HG02588 (cell line): ENCODE measurements around the gene TMCO4.

Experiments used
- ATAC-seq: cut with Tn5 transposase; IDR thresholded peaks from one replicate; pipeline ENCODE4 v1.9.1; 2021; ENCODE audit warnings: mild to moderate bottlenecking, moderate library complexity; ENCODE audit not compliant: unreplicated experiment

The TMCO4 gene

DNA sequence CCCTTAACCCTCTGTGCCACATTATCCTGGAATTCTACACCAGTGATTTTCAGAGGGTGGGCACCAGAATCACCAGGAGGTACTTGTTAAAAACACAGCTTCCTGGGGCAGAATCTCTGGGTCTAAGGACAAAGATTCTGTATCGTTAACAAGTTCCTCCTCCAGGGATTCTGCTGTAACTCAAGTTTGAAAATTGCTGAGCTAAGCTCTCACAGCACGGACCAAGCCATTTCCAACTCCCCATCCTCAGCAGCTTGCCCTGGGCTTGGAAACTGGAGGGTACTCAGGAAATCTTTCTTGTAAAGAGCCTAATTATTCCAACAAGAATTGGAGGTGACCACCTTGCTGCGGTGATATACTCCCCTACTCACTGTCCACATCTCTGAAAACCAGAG is 48.8 kb downstream of the TMCO4 start:
- no peak for ATAC-seq

DNA sequence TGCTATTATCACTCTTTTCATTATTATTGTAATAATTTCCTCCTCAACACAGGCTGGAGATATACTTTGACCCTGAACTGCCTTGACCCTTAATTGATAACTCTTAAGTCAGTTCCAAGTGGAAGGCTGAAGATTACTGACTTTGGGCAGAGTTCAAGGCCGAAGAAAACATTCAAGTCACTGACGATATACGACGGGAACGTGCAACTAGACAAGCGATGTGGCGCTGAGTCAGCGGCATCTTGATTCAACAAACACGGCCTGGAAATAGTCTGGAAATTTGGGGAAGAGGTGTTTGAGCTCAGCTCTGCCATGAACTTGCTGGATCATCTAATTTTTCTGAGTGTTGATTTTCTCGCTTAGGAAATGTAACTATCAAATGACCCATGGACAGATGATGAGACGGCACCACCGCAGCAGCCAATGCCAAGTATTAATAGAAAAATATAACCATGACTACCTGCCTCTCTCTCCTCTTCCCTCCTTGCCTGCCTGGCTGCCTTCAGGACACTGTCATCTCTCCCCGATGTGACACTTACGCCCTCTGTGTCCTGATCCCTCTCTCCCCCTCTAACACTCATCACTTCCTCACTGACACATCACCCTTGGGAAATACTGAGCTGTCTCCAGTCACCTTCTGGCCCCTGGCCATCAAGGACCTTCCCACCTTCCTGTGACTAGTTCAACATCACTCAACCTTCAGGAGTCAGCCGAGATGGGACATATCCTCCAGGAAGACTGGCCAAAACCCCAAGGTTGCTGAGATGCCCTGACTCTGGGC is 49.4 kb downstream of the TMCO4 start:
- ATAC-seq = no peak

DNA sequence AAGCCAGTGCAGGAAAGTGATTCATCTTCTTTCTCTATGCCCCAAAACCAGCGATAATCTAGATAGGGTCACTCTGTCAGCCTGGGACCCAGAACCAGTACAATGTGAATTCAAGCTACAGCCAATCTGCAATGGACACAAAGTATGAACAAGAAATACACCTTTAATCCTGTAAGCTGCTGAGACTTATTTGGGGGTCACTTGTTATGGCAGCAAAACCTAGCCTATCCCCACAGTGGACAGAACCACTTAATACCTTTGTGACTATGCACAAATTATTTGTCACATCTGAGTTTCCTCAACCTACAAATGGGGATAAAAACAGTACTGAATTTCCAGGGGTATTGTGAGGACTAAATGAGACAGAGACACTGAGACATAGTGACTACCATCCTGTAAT is 50.0 kb downstream of the TMCO4 start:
- ATAC-seq = no peak

DNA sequence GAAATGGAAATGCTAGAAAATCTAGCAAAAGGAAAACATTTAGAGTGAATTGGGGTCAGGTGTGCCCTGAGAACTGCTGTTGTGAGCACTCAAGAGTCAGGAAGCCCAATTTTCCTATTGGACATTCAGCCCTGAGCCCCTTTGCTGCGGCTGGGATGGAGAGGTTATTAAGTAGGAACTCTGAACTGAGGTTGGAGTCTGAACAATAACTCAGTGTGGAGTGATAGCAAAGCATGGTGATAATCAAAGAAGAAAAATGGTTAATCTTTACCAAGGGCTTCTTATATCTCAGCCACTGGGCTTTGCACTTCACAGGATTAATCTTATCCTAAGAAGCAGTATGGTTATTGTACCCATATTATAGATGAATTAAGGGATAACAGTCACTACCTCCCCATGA is 52.0 kb downstream of the TMCO4 start:
- ATAC-seq = no peak

DNA sequence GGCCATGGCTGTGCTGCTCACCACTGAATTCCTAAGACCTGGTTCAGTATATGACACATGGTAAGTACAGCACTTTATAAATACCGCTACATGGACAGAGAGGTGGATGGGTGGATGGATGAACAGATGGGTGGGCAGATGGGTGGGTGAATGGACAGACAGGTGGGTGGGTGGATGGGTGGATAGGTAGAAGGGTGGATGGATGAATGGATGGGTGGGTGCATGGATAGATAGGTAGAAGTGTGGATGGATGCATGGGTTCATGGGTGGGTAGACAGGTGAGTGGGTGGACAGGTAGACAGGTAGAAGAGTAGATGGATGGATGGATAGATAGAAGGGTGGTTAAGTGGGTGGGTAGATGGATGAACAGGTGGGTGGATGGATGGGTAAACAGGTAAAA is 54.8 kb downstream of the TMCO4 start:
- no peak for ATAC-seq

DNA sequence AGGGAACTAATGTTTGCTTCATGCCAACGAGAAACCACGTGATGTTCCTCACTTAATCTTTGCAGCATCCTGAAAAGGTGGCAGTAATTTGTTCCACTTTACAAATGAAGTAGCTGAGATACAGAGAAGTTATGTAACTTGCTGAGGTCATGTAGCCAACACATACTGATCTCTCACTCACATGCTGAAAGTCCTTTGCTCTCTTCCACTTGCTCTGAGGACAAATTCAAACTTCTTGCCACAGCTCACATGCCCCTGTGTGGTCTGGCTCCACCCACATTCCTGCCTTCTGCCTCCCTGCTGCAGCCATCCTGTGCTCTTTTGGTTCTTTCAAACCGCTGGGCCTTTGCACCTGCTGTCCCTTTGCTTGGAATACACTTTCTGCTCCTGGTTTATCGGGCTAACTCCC is 55.4 kb downstream of the TMCO4 start:
- ATAC-seq = no peak

DNA sequence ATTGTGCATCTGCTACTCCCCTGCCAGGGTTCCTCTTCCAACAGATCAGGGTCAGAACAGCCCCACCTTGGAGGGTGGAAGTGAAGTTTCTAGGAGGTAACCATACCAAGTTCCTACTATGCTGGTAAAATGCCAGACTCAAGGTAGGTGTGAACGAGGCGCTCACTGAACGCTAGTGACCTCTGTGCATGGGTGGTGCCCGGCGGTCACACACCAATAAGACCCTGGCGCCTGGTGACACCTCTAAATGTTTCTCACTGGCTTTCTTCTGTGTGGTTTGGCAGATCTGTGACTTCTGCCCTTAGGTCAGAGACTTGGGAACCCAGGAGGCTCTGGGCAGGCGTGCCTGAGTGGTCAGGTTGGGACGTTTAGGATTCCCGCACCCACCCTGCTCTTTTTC is 55.9 kb downstream of the TMCO4 start:
- no peak for ATAC-seq

DNA sequence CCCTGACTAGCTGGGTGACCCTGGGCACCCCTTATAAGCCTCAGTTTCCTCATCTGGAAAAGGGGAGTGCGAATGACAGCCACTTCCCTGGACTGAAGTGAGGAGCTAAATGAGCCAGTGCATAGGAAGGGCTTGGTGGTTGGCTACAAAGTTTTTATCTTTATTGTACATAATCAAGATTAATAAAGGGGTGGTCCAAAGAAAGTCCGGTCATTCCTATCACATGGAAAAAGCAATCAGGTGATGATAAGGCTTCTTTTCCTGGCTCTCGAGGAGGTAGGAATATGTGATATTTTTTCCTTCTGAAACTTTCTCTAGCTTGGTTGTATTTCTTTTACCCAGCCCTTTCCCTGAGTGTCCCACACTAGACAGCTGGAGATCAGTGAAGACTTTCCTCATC is 56.5 kb downstream of the TMCO4 start:
- ATAC-seq = no peak

DNA sequence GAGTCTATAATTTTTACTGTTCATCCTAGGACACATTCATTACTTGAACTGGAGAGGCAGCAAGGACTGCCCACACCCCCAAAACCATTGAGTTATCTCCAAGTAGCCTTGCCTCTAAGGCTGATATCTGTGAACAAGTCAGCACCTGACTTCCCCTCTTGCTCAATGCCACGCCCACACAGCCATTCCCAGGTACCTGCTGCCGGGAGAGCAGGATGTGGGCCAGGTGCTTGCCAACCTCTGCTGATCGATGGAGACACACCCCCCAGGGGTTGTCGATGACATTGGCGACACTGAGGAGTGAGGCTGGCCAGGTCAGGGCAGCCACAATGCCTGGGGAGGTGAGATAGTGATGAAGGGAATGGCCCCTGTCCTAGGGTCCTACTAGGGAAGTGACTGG is 60.1 kb downstream of the TMCO4 start:
- no peak for ATAC-seq

DNA sequence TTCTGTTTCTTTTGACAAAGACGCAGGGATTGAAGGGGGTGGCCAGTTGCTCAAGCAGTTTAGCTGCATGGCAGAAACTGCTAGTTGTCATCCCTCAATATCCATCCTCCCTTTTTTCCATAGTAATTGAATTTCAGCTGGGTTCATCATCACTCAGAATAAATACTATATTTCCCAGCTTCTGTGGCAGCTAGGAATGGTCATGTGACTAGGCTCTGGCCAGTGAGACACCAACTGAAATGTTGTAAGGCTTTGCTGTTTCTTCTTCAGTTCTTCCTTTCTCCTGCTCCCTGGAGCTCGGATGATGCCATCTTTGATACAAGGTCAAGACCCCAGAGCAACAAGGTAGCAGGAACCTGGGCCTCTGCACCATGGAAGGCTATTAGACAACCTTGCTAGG is 61.0 kb downstream of the TMCO4 start:
- no peak for ATAC-seq

DNA sequence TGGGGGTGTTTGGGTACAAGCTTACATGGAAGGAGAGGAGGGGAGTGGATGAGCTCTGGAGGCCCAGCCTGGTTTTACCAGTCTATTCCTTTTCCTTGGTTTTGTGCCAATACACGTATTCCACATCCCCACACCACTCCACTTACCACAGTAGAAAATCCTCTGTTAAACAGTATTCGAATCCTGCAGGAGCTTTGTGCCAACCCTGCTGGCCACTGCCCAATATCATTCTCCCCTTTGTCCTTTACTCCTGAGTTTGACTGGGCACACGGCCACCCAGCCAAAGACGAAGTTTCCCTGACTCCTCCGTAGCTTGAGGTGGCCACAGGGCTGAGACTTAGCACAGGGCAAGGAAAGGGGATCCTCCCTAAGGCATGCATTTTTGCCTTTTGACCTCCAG is 61.6 kb downstream of the TMCO4 start:
- no peak for ATAC-seq

DNA sequence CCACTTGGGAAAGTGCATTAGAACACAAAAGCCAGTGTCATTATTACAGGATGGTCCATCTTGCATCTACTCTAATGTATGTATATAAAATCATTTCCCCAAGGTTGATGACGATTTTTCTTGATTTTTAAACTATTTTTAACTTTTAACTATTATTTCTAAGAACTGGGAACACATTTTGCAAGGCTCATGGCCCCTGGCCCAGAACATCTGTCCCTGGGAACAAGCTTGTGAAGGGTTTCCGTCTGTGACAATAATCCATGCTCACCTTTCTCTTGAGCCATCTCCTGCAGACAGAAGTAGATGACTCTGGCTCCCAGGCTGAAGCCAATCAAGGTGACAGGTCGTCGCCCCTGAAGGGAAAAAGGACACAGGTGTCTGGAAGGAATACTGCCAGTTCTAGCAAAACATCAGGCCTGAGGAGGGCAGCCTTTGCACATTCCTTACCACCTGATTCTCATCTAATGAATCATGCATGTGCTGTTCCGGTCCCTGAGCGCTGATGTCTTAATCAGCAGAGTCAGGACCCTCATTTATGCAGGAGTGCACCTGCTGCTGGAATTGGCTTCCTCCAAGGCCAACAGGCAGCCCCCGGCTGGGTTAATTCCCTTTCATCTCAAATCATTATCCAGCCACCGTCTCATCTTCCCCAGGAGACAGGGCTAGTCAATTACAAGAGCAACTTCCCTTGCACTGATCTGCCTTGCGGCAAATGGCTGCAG is 62.5 kb downstream of the TMCO4 start:
- no peak for ATAC-seq

DNA sequence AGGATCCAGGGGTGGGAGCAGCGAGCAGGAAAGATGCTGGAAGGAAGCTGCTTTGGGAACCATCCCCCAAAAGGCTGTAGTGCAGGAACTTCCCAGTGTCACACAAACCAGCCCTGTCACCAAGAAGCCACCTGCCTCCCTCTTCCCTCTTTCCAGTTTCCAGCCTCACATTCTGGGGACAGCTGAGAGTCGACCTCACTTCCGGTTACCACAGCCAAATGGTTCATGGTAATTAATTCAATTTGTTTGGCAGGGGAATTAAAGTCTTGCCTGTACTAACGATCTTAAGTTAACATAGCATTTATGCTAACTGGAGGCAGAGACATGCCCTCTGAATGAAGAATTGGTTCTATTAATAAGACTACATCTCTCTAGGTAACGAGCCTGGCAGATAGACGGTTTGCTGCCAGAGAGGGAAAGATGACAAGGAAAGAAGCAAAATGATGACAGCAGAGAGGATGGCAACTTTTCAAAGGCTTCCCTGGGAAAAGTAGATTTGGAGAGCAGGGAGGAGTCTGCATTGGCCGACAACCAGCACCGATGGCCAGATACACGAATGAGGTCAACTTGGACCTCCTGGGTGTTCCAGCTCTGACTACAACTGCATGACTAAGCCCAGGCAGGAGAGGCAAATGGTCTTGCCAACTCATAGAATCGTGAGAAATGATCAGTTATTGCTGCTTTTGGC is 64.1 kb downstream of the TMCO4 start:
- no peak for ATAC-seq

DNA sequence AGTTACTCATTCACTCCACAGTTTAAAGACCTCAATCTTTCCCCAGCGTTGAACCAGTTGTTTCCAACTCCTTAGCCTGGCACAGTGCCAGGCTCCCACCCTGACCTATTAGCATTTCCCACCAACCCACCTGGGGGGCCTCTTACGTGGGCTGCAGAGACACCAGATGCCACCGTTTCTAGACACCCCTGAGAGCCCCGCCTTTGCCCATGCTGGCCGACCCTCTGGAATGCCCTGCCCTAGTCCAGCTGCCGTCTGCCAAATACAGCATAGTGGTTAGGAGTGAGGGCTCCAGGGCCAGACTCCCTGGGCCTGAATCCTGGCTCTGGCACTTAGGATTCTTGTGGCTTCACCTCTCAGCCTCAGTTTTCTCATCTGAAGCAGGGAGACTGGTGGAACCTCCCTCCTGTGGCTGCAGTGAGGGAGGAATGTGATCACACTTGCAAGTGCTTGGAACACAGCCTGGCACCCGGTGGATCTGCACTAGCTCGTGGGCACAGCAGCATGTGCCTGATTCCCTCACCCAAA is 65.2 kb downstream of the TMCO4 start:
- no peak for ATAC-seq

DNA sequence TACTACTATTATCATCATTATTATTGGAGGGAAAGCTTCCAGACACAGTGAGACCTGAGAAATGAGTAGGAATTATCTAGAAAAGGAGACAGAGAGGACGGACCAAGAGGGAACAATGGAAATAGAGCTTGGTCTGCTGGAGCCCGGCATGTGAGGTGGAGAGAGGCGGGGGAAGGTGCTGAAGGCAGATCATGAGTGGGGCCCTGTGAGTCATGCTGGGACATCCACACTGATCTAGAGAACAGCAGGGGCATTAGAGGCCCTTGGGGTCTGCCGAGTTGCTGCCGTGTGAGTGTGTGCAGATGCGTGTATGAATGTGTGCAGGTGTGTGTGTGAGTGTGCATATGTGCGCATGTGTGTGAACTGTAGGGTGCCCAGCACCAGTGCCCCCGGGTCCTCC is 65.7 kb downstream of the TMCO4 start:
- ATAC-seq = no peak

DNA sequence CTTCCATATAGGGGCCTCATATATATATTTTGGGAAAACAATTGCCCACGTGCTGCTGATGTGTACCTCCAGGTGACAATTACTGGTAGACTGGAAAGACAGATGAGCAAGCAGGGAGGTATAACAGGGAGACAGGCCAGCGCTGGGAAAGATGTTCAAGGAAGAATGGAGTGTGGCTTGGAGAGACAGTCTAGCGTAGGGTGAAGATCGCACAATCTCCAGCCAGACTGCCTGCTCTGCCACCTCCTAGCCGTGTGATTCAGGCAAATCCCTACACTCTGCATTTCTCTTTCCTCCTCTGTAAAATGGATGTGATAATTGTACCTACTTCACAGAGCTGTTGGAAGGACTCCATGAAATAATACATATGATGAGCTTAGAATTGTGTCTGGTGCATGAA is 66.1 kb downstream of the TMCO4 start:
- ATAC-seq = no peak

DNA sequence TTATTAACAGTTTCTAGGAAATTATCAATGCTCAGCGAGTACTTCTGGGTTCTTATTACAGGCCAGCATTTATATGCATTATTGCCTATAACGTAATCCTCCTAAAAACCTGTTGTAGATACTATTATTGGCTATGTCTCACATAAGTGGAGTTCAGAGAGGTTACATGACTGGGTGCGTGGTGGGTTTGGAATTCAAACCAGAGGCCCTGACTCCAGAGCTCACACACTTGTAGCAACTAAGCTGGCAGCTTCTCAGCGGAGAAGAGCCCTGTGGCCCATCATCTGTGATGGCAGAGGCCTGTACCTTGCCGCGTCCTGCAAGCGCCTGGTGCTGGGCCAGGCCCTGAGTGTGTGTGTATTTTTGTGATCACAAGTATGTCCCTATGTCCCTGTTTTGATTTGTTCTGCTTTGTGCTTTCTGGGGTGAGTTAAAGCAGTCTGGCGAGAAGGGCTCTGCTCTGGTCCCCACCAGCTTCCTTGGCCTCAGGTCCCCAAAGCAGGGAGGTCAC is 68.3 kb downstream of the TMCO4 start:
- ATAC-seq = no peak

DNA sequence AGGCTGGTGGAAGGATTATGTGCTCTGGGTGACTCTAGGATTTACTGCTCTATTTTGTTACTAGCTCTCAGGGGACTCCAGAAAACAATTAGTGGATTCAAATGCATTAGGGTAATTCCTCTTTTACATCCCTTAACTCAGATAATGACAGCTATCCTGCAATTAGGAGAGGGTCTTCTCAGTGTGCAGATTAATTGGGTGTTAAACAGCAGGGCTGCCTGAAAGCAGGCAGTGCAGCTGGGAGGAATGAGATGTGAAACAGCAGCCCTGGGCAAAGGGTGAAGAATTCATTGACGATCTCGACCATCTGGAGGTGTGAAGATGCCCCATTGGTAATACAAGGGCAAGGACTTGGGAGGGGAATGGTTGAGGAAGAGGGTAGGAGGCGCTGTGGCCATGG is 68.9 kb downstream of the TMCO4 start:
- ATAC-seq = no peak

DNA sequence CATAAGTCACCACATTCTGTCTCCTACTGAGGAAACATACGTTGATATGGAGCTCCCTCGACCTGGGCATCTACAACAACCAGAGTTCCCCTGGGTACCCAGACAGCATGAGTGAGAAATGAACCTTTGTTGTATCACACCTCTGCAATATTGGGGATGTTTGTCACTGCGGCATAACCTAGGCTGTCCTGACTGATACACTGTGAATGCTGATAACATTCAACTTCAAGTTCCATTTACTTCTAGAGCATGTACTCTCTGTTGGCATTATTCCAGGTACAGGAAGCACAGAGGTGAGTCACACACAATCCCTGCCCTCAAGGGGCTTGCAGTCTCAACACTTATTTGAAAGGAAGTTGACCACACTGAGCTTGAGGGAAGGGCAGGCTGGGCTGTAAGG is 69.5 kb downstream of the TMCO4 start:
- ATAC-seq = no peak

DNA sequence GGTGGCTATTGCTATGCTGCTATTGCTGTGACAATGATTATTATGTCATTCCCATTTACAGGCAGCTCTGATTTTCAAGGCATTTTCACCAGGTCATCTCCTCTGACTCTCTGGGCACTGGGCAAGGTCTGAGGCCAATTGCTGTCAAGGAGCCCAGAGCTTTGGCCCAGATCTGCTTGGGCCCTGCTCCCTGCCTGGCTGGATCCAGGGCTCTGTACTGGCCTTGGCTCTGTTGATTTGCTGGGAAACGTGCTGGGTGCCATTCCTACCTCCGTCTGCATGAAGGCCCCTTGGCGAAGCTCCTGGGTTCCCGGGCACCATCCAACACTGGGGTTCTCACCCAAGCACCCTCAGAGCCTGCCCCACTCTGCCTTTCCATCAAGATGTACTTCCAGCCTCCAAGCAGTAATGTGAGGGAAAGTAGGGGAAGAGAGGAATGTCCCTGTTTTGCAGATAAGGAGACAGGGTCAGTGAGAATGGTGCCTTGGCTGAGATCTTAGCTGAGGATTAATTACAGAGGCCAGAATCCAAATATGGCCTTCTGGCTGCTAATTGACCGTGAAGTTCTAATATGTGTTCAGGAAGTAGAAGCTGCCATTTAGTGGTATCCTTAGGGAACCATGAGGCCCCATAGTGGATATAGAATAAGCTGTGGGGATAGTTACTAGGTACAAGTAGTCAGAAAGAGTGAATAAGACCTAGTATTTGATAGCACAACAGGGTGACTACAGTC is 71.1 kb downstream of the TMCO4 start:
- no peak for ATAC-seq

DNA sequence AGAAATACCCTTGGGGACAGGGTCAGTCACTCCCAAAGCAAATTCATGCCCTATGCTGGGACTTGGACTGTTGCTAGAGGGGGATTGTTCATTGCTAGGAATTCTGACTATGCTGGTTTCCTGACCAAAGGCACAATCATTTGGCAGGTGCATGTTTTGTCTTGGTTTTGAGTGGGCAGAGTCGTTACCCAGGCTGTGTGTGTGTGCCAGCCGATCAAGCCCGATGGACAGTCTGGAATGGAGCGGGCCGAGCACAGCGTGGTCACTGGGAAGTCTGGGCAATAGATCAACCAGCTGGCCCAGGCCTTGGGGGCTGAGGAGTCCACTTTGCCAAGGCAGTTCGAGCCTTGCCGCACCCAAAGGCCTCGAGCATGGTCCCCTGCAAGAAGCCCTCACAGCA is 74.1 kb downstream of the TMCO4 start:
- ATAC-seq = no peak
